ENCODE results near the gene SPNS1. TPM values are rescaled to one million over a fixed set of nuclear protein-coding genes. Genes with fewer than 3 reads are reported as not detected.
"Not testable (repeated sequence)": the region's sequence is repeated elsewhere in the genome, so short reads cannot be mapped to it uniquely, and the experiment has no call there.

SPNS1 gene
- total RNA-seq, 1 donor from 2014 or later = 44.5 TPM

GRCh38 chr16:28935924-28936783, 38.4 kb upstream of the SPNS1 start:
- TF ChIP-seq CTCF (IDR thresholded peaks at IDR 0.05; ENCODE audit: unreplicated experiment) = no peak
- Mint-ChIP-seq H3K36me3 (no peaks in the 10 kb centered on the region), H3K27ac (no peak overlapping the region), H3K27me3 (ENCODE audit: low read depth) (peaks cover 2% of the 10 kb centered on the region), H3K9me3 (no peaks in the 10 kb centered on the region), H3K4me1 (no peaks in the 10 kb centered on the region), H3K4me3 (no peak overlapping the region)
- DNase-seq (ENCODE audit: low spot score in 2 of 2, unreplicated experiment in 2 of 2) = no peak

- Mint-ChIP-seq H3K4me1 (no peaks in the 10 kb centered on the region), H3K27me3 (ENCODE audit: low read depth) (peaks cover 2% of the 10 kb centered on the region), H3K4me3 (no peak overlapping the region), H3K36me3 (no peaks in the 10 kb centered on the region), H3K27ac (no peak overlapping the region), H3K9me3 (no peaks in the 10 kb centered on the region)
- TF ChIP-seq CTCF (IDR thresholded peaks at IDR 0.05; ENCODE audit: unreplicated experiment) = no peak
- DNase-seq (ENCODE audit: low spot score in 2 of 2, unreplicated experiment in 2 of 2) = no peak
These were observed 37.8 kb upstream of the SPNS1 start for GRCh38 chr16:28936784-28937155.

GRCh38 chr16:28937222-28937876, 37.2 kb upstream of the SPNS1 start:
- no peak for DNase-seq (ENCODE audit: low spot score in 2 of 2, unreplicated experiment in 2 of 2)
- Mint-ChIP-seq H3K27me3 (ENCODE audit: low read depth) (peaks cover 2% of the 10 kb centered on the region), H3K4me3 (no peak overlapping the region), H3K27ac (no peak overlapping the region), H3K36me3 (no peaks in the 10 kb centered on the region), H3K9me3 (no peaks in the 10 kb centered on the region), H3K4me1 (no peaks in the 10 kb centered on the region)
- no peak for TF ChIP-seq CTCF (IDR thresholded peaks at IDR 0.05; ENCODE audit: unreplicated experiment)

GRCh38 chr16:28938721-28939120, 35.9 kb upstream of the SPNS1 start:
- Mint-ChIP-seq H3K9me3 (no peaks in the 10 kb centered on the region), H3K4me3 (no peak overlapping the region), H3K27me3 (ENCODE audit: low read depth) (peaks cover 2% of the 10 kb centered on the region), H3K27ac (no peak overlapping the region), H3K4me1 (no peaks in the 10 kb centered on the region), H3K36me3 (no peaks in the 10 kb centered on the region)
- TF ChIP-seq CTCF (IDR thresholded peaks at IDR 0.05; ENCODE audit: unreplicated experiment) = no peak
- DNase-seq (ENCODE audit: low spot score in 2 of 2, unreplicated experiment in 2 of 2) = no peak

DNA sequence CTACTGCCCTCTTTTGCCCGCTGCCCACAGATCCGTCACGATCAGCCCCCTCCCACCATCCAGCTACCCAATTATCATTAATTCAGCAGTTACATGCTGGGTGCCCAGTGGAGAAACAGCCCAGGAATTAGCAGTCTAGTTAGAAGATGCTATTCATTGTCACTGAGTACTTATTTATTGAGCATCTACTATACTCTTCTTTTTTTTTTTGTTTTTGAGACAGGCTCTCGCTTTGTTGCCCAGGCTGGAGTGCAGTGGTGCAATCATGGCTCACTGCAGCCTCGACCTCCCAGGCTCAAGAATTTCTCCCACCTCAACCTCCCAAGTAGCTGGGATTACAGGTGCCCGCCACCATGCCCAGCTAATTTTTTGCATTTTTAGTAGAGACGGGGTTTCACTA, 34.8 kb upstream of the SPNS1 start:
- H3K27ac Mint-ChIP-seq, H3K36me3 Mint-ChIP-seq: not testable (repeated sequence)

DNA sequence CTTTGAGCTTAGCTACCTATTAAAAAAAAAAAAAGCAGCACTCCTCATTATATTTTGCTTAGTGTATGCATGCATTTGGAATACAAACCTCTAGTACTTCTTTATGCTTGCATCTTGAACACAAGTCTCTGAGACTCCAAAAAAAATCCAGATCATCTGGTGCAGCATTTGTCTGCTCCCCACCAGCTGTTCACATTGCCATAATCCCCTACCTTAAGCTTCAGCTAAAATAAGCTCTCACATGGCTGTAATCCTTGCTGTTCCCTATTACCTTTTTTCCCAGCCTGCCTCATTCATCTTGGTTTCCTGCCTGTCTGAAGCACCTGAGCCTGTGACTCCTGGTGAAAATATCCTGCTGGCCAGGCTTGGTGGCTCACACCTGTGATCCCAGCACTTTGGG, 31.3 kb upstream of the SPNS1 start:
- Mint-ChIP-seq H3K27ac (no peak overlapping the region), H3K9me3 (no peaks in the 10 kb centered on the region), H3K4me3 (no peak overlapping the region), H3K4me1 (peaks cover 7% of the 10 kb centered on the region), H3K27me3 (ENCODE audit: low read depth) (peaks cover 5% of the 10 kb centered on the region), H3K36me3 (no peaks in the 10 kb centered on the region)
- TF ChIP-seq CTCF (IDR thresholded peaks at IDR 0.05; ENCODE audit: unreplicated experiment) = no peak
- no peak for DNase-seq (ENCODE audit: low spot score in 2 of 2, unreplicated experiment in 2 of 2)

More for the DNA sequence above, 34.8 kb upstream of the SPNS1 start:
- not testable (repeated sequence) for DNase-seq (ENCODE audit: low spot score in 2 of 2, unreplicated experiment in 2 of 2); H3K27me3 Mint-ChIP-seq (ENCODE audit: low read depth); H3K4me3 Mint-ChIP-seq; H3K4me1 Mint-ChIP-seq; H3K9me3 Mint-ChIP-seq
